A673 (cell line): ENCODE results near the gene MUC20. TPM values are rescaled to one million over a fixed set of nuclear protein-coding genes. Genes with fewer than 3 reads are reported as not detected.
"Not testable (repeated sequence)": the region's sequence is repeated elsewhere in the genome, so short reads cannot be mapped to it uniquely, and the experiment has no call there.

Experiments used
- BruUV-seq: library from RNA; stranded (reverse); fragments of 400-500 nt; replicated peaks from 2 replicates; lab custom pipeline; 2021; lab: Mats Ljungman, UMichigan
- CTCF ChIA-PET: fragments of 300-600 bp; sonication (Branson Sonifier 250); formaldehyde crosslinking; loops from one replicate; lab custom pipeline; 2022; ENCODE audit warnings: antibody characterized with exemption; lab: Charles Lee
- POLR2A ChIA-PET: fragments of 300-600 bp; sonication (Branson Sonifier 250); formaldehyde crosslinking; loops from one replicate; lab custom pipeline; 2022; ENCODE audit warnings: antibody characterized with exemption; ENCODE audit not compliant: low non-redundant PET; lab: Charles Lee
- DNase-seq: peaks from one replicate; pipeline ENCODE4 v3.0.0-alpha.2; 2015; ENCODE audit warnings: low spot score
- H3K27ac ChIP-seq: fragments of 200-600 bp; sonication (generic); 2 replicates; pipeline ENCODE4 v1.5.1; 2016; ENCODE audit warnings: mixed run types, low read depth, mild to moderate bottlenecking, mixed read lengths, antibody characterized with exemption, low read length; ENCODE audit not compliant: poor library complexity, severe bottlenecking
- H3K27me3 ChIP-seq: fragments of 200-600 bp; sonication (generic); replicated peaks from 2 replicates; pipeline ENCODE4 v1.6.1; 2017; ENCODE audit warnings: mixed run types, low read depth, mild to moderate bottlenecking, mixed read lengths, antibody characterized with exemption, low read length; ENCODE audit not compliant: insufficient read depth, poor library complexity
- H3K36me3 ChIP-seq: fragments of 200-600 bp; sonication (generic); 2 replicates; pipeline ENCODE4 v1.6.1; 2016; ENCODE audit warnings: mixed run types, mild to moderate bottlenecking, mixed read lengths, antibody characterized with exemption, low read length; ENCODE audit not compliant: insufficient read depth, poor library complexity, severe bottlenecking
- H3K4me1 ChIP-seq: fragments of 200-600 bp; sonication (generic); 2 replicates; pipeline ENCODE4 v1.6.1; 2017; ENCODE audit warnings: mixed run types, mild to moderate bottlenecking, mixed read lengths, antibody characterized with exemption, low read length; ENCODE audit not compliant: insufficient read depth, poor library complexity, severe bottlenecking
- H3K4me3 ChIP-seq: fragments of 200-600 bp; sonication (generic); 2 replicates; pipeline ENCODE4 v1.5.1; 2016; ENCODE audit warnings: low read depth, mixed run types, mild to moderate bottlenecking, mixed read lengths, low read length; ENCODE audit not compliant: poor library complexity, severe bottlenecking
- H3K9me3 ChIP-seq: fragments of 200-600 bp; sonication (generic); 2 replicates; pipeline ENCODE4 v1.6.1; 2016; ENCODE audit warnings: mixed run types, low read depth, mild to moderate bottlenecking, mixed read lengths, antibody characterized with exemption, low read length; ENCODE audit not compliant: poor library complexity, severe bottlenecking
- CTCF ChIP-seq: fragments of 300-800, 200-600 bp; sonication (generic); conservative IDR thresholded peaks from 2 replicates; pipeline ENCODE4 v1.5.1; 2017; ENCODE audit warnings: low read depth, mild to moderate bottlenecking, antibody characterized with exemption, low read length, moderate library complexity, mixed read lengths
- EZH2 ChIP-seq: fragments of 200-600 bp; sonication (generic); IDR thresholded peaks from 2 replicates; pipeline ENCODE4 v1.6.1; 2017; ENCODE audit warnings: borderline replicate concordance, low read depth, mild to moderate bottlenecking, mixed read lengths, antibody characterized with exemption, low read length; ENCODE audit not compliant: poor library complexity, severe bottlenecking
- intact Hi-C: fragments of 100-400 bp; cut with micrococcal nuclease; formaldehyde crosslinking; loops from one replicate; pipeline ENCODE4 v1.10.0; 2022; ENCODE audit not compliant: unreplicated experiment
- total RNA-seq: library from RNA; stranded (reverse); gene quantifications from 2 replicates; pipeline ENCODE4 v1.2.3, GENCODE V29; 2021

MUC20 gene
- total RNA-seq, 1 experiment from 2014 or later = 1.1 TPM

DNA sequence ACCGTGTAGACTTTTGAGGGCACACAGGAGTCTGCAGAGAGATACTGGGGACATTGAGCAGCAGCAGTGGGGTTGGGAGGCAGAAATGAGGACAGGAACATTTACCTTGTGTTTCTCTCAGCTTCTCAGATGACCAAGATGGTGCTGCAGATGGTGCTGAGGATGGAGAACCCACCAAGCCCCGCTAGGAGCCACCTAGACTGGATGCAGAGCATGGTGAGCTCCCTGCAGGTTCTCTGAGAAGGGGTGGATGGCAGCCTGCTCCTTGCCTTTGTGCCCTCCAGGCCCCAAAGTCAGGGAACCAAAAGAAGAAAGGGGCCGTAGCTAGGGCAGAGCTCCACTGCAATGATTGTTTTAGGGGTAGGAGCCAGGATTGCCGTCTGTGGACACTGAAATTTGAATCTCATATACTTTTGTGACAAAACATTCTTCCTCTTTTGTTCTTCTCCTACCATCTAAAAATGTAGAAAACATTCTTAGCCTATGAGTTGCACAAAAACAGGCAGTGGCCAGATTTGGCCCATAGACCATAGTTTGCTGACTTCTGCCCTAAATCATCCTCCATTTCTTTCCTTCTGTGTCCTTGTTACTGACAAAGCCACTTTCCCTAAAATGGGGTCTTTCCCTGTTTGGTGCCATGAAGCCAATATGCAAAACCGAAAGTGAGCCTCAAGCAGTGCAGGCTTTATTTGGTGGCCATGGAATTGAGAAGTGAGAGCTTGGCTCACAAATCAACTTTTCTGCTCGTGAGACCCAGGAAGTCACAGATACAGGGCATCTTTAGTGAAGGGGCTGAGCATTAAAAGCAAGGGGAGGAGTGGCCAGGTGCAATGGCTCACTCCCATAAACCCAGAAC is 11.9 kb upstream of the MUC20 start:
- H3K9me3 ChIP-seq = no peaks in the 10 kb centered on the region
- no peak overlapping the region for H3K4me3 ChIP-seq
- no peak overlapping the region for H3K27ac ChIP-seq
- ChIA-PET CTCF (no interaction called here), POLR2A (no interaction called here)
- no peaks in the 10 kb centered on the region for H3K36me3 ChIP-seq
- H3K27me3 ChIP-seq = no peaks in the 10 kb centered on the region
- no TSS peak for BruUV-seq
- no peaks in the 10 kb centered on the region for H3K4me1 ChIP-seq
- intact Hi-C loops = no loop called here
- no peak for DNase-seq
- TF ChIP-seq EZH2 (no peak), CTCF (no peak)

- no peak for DNase-seq
- BruUV-seq = no TSS peak
- TF ChIP-seq CTCF = no peak
- no peak for TF ChIP-seq EZH2
- intact Hi-C loops = no loop called here
- no peaks in the 10 kb centered on the region for H3K4me1 ChIP-seq
- POLR2A ChIA-PET = no interaction called here
- H3K27me3 ChIP-seq = no peaks in the 10 kb centered on the region
- CTCF ChIA-PET = no interaction called here
- no peak overlapping the region for H3K4me3 ChIP-seq
- H3K36me3 ChIP-seq = no peaks in the 10 kb centered on the region
- H3K27ac ChIP-seq = no peak overlapping the region
- no peaks in the 10 kb centered on the region for H3K9me3 ChIP-seq
Measured at GRCh38 chr3:195709676-195710085, 11.1 kb upstream of the MUC20 start.

DNA sequence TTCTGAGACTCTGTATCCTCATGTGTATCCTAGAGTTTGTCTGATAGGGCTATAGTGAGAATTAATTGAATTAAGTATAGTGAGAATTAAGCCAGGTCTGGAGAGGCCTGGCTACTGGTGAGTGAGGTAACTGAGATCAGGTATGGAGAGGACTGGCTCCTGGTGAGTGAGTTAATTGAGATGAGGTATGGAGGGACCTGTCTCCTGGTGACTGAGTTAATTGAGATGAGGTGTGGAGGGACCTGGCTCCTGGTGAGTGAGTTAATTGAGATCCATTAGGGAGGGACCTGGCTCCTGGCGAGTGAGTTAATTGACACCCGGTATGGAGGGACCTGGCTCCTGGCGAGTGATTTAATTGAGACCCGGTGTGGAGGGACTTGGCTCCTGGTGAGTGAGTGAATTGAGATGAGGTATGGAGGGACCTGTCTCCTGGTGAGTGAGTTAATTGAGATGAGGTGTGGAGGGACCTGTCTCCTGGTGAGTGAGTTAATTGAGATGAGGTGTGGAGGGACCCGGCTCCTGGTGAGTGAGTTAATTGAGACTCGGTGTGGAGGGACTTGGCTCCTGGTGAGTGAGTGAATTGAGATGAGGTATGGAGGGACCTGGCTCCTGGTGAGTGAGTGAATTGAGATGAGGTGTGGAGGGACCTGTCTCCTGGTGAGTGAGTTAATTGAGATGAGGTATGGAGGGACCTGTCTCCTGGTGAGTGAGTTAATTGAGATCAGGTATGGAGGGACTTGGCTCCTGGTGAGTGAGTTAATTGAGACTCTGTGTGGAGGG is 10.5 kb upstream of the MUC20 start:
- H3K27me3 ChIP-seq, DNase-seq, BruUV-seq, POLR2A ChIA-PET, H3K27ac ChIP-seq, H3K9me3 ChIP-seq, H3K4me1 ChIP-seq, H3K4me3 ChIP-seq, CTCF ChIA-PET, intact Hi-C loops, H3K36me3 ChIP-seq: not testable (repeated sequence)

DNA sequence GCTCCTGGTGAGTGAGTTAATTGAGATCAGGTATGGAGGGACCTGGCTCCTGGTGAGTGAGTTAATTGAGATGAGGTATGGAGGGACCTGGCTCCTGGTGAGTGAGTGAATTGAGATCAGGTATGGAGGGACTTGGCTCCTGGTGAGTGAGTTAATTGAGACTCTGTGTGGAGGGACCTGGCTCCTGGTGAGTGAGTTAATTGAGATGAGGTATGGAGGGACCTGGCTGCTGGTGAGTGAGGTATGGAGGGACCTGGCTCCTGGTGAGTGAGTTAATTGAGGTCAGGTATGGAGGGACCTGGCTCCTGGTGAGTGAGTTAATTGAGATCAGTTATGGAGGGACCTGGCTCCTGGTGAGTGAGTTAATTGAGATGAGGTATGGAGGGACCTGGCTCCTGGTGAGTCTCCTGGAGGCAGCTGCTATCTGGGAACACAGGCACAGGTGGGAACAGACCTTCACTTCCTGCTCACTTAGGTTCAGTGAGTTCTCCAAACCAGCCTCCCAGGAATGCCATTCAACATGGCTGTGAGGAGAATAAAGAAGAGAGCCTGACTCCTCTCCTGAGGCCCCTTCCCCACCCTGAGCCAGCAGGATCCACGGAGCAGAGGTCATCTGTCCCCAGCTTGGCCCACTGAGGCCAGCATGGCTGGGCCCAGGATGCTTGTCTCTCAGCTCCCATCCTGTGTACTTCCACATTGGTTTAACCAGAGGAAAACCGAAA is 9.5 kb upstream of the MUC20 start:
- H3K4me1 ChIP-seq, CTCF ChIA-PET, H3K36me3 ChIP-seq, BruUV-seq, POLR2A ChIA-PET, DNase-seq, intact Hi-C loops, H3K9me3 ChIP-seq, H3K27ac ChIP-seq, H3K4me3 ChIP-seq, H3K27me3 ChIP-seq: not testable (repeated sequence)
